SK-N-SH (cell line): Measurements from ENCODE around the gene IGF2BP3. TPM values are rescaled to one million over a fixed set of nuclear protein-coding genes. Genes with fewer than 3 reads are reported as not detected.

Experiments
- CTCF ChIA-PET: fragments of 300-600, 350-600 bp; formaldehyde crosslinking; extraction: SDS; loops from one replicate; lab custom pipeline; 2021; lab: Yijun Ruan, JAX
- POLR2A ChIA-PET: fragments of 350-600 bp; sonication (Branson Sonifier 250); formaldehyde crosslinking; extraction: SDS; loops from one replicate; lab custom pipeline; 2020; ENCODE audit warnings: antibody characterized with exemption, inconsistent platforms; lab: Yijun Ruan, JAX
- DNase-seq: peaks from one replicate; pipeline ENCODE4 v3.0.0; 2012
- H2AFZ ChIP-seq: fragments of 200-600 bp; sonication (generic); 2 replicates; pipeline ENCODE4 v1.8.1; 2016; ENCODE audit warnings: antibody characterized with exemption, mild to moderate bottlenecking, low read depth
- H3F3A ChIP-seq: fragments of 200-600 bp; sonication (generic); replicated peaks from 2 replicates; pipeline ENCODE3; 2016; ENCODE audit warnings: antibody characterized with exemption, mild to moderate bottlenecking; ENCODE audit not compliant: insufficient read depth
- H3K27ac ChIP-seq, 2 experiments: fragments of 200-500 bp in 1 of 2; fragments of 200-600 bp in 1 of 2; sonication (Bioruptor generic) in 1 of 2; sonication (generic), shearing (Covaris generic) in 1 of 2; 2 replicates each; pipeline versions ENCODE4 v1.5.1 to v1.6.1; 2014 to 2016; ENCODE audit warnings: low read depth in 2 of 2, inconsistent platforms in 1 of 2, low read length in 1 of 2, mild to moderate bottlenecking in 1 of 2, mixed read lengths in 1 of 2
- H3K27me3 ChIP-seq: fragments of 200-600 bp; sonication (generic), shearing (Covaris generic); 2 replicates; pipeline ENCODE4 v1.6.1; 2016; ENCODE audit warnings: mixed run types; ENCODE audit not compliant: insufficient read depth
- H3K36me3 ChIP-seq, 2 experiments: fragments of 200-500 bp in 1 of 2; fragments of 200-600 bp in 1 of 2; sonication (Bioruptor generic) in 1 of 2; sonication (generic) in 1 of 2; replicated peaks in 1 of 2; 2 replicates each; pipeline versions ENCODE3 to v1.5.1; 2014 to 2016; ENCODE audit warnings: low read length in 1 of 2, mild to moderate bottlenecking in 1 of 2; ENCODE audit not compliant: insufficient read depth in 2 of 2, control insufficient read depth in 1 of 2
- H3K4me1 ChIP-seq, 2 experiments: fragments of 200-500 bp in 1 of 2; fragments of 200-600 bp in 1 of 2; sonication (Bioruptor generic) in 1 of 2; sonication (generic), shearing (Covaris generic) in 1 of 2; 2 replicates each; pipeline versions ENCODE4 v1.5.1 to v1.6.1; 2014 to 2016; ENCODE audit warnings: low read depth in 1 of 2, low read length in 1 of 2, mixed run types in 1 of 2; ENCODE audit not compliant: insufficient read depth in 2 of 2, control insufficient read depth in 1 of 2
- H3K4me2 ChIP-seq: fragments of 200-600 bp; sonication (generic), shearing (Covaris generic); 2 replicates; pipeline ENCODE4 v1.6.1; 2017; ENCODE audit warnings: mixed run types
- H3K4me3 ChIP-seq, 2 experiments: fragments of 200-500 bp in 1 of 2; fragments of 200-600 bp in 1 of 2; sonication (Bioruptor generic) in 1 of 2; sonication (generic), shearing (Covaris generic) in 1 of 2; 2 replicates each; pipeline versions ENCODE4 v1.5.1 to v1.8.1; 2014 to 2016; ENCODE audit warnings: low read depth in 2 of 2, inconsistent platforms in 1 of 2, low read length in 1 of 2, mild to moderate bottlenecking in 1 of 2, mixed read lengths in 1 of 2, moderate library complexity in 1 of 2
- H3K79me2 ChIP-seq: fragments of 200-600 bp; sonication (generic); 2 replicates; pipeline ENCODE4 v1.8.1; 2017; ENCODE audit warnings: mild to moderate bottlenecking; ENCODE audit not compliant: insufficient read depth
- H3K9ac ChIP-seq: fragments of 200-600 bp; sonication (generic); 2 replicates; pipeline ENCODE4 v1.6.1; 2017; ENCODE audit warnings: mixed run types
- H3K9me2 ChIP-seq: fragments of 200-600 bp; sonication (generic); 2 replicates; pipeline ENCODE4 v1.6.1; 2017; ENCODE audit warnings: mixed run types
- H3K9me3 ChIP-seq: fragments of 200-600 bp; sonication (generic); 2 replicates; pipeline ENCODE4 v1.6.1; 2017; ENCODE audit warnings: mixed run types, mild to moderate bottlenecking, moderate library complexity
- H4K20me1 ChIP-seq: fragments of 200-600 bp; sonication (generic); 2 replicates; pipeline ENCODE4 v1.6.1; 2017; ENCODE audit warnings: mild to moderate bottlenecking, mixed run types; ENCODE audit not compliant: insufficient read depth
- CHD2 ChIP-seq: fragments of 150-350 bp; IDR thresholded peaks from 2 replicates; pipeline ENCODE4 v1.6.1; 2018; ENCODE audit warnings: low read length; ENCODE audit not compliant: partially characterized antibody
- ELF1 ChIP-seq: IDR thresholded peaks from 2 replicates; pipeline ENCODE4 v1.4.0; 2012
- EZH2phosphoT487 ChIP-seq: fragments of 200-600 bp; sonication (generic); IDR thresholded peaks from 2 replicates; pipeline ENCODE4 v1.6.1; 2017; ENCODE audit warnings: low read depth, mixed run types, mild to moderate bottlenecking, antibody characterized with exemption, moderate library complexity, borderline replicate concordance
- FOXJ3 ChIP-seq: sonication (generic); formaldehyde crosslinking; IDR thresholded peaks from 2 replicates; pipeline ENCODE4 v1.5.1; 2020; ENCODE audit warnings: mild to moderate bottlenecking, missing genetic modification reagents
- GABPA ChIP-seq: IDR thresholded peaks from 2 replicates; pipeline ENCODE4 v1.4.0; 2012; ENCODE audit warnings: low read depth, mild to moderate bottlenecking
- JUND ChIP-seq: IDR thresholded peaks from 2 replicates; pipeline ENCODE4 v1.4.0; 2012
- MEF2A ChIP-seq: IDR thresholded peaks from 2 replicates; pipeline ENCODE4 v1.4.0; 2012; ENCODE audit warnings: low read depth, borderline replicate concordance
- NFIC ChIP-seq: IDR thresholded peaks from 2 replicates; pipeline ENCODE4 v1.4.0; 2012; ENCODE audit warnings: borderline replicate concordance
- NRF1 ChIP-seq: IDR thresholded peaks from 2 replicates; pipeline ENCODE4 v1.6.1; 2012; ENCODE audit warnings: low read depth, mild to moderate bottlenecking, low read length
- RCOR1 ChIP-seq: fragments of 150-350 bp; IDR thresholded peaks from 2 replicates; pipeline ENCODE4 v1.6.1; 2017; ENCODE audit warnings: antibody characterized with exemption, low read length
- RFX5 ChIP-seq: IDR thresholded peaks from 2 replicates; pipeline ENCODE4 v1.6.1; 2012; ENCODE audit warnings: mild to moderate bottlenecking, improper control_type of control experiment, low read length
- SMC3 ChIP-seq: IDR thresholded peaks from 2 replicates; pipeline ENCODE4 v1.6.1; 2012; ENCODE audit warnings: low read depth, low read length, improper control_type of control experiment
- TCF12 ChIP-seq: IDR thresholded peaks from 2 replicates; pipeline ENCODE4 v1.4.0; 2012
- YY1 ChIP-seq: IDR thresholded peaks from 2 replicates; pipeline ENCODE4 v1.4.0; 2012; ENCODE audit warnings: low read depth, mild to moderate bottlenecking
- WGBS: methylation state at CpG from one replicate; pipeline ENCODE4 v1.1.6; 2017; ENCODE audit warnings: low lambda C conversion rate; 5-methylcytosine and 5-hydroxymethylcytosine counted together
- polyA plus RNA-seq, 3 experiments: library from polyadenylated mRNA; depleted of rRNA; stranded (reverse); fragments of >200 nt; gene quantifications; 2 replicates each; pipeline ENCODE4 v1.2.3, GENCODE V29; 2012
- TF ChIP-seq, protein P1 (sequence below): fragments of 200-600 bp; sonication (generic); IDR thresholded peaks from 2 replicates; pipeline ENCODE4 v1.6.1; 2017; ENCODE audit warnings: antibody characterized with exemption, mild to moderate bottlenecking, moderate library complexity

The IGF2BP3 gene
- polyA plus RNA-seq, 1 of the 3 experiments (the other 2 are of a cell fraction) = 34.4 TPM

DNA sequence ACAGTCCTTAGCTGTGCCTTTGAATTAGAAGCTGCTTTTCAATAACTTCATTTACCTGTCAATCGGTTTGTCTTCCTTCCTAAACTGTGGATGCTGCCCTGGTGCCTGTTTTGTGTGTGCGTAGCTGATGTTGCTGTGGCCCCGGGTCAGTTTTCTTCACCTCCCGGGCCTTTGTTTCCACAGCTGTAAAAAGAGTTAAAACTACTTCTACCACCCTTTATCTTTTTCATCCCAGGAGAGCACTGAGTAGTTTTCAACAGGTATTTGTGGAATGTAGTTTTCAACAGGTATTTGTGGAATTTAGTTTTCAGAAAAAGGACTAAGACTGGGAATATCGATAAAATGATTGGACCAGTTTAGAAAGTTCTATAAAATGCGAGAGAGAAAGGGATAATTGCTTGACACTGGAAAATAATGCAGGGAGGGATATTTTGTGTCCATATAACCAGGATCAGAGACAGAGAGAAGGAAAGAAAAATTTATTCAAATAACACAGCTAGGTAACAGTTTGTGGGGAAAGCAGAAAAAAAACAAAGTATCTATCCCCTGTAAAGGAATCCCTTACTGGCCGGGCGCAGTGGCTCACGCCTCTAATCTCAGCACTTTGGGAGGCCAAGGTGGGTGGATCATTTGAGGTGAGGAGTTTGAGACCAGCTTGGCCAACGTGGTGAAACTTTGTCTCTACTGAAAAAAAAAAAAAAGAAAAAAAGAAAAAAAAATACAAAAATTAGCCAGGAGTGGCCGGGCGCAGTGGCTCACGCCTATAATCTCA lies 15.9 kb upstream of the IGF2BP3 start:
- 94% methylated on average over 13 of the region's 13 CpGs for WGBS
- Histone ChIP-seq H3K9me3 (no peaks in the 10 kb centered on the region), H3K36me3 (no peaks in the 10 kb centered on the region), H3K79me2 (peaks cover 6% of the 10 kb centered on the region; the same call in 1 of the 2 replicates), H3K4me1 (peaks cover 2% of the 10 kb centered on the region in 2 experiments; a peak in 2 of 4 replicates), H3K9ac (no peak overlapping the region), H4K20me1 (no peaks in the 10 kb centered on the region), H3F3A (peaks cover 7% of the 10 kb centered on the region), H3K9me2 (no peaks in the 10 kb centered on the region), H3K4me2 (no peak overlapping the region), H3K27ac (no peak overlapping the region), H2AFZ (no peak overlapping the region), H3K4me3 (no peak overlapping the region), H3K27me3 (no peaks in the 10 kb centered on the region)
- POLR2A ChIA-PET = interaction anchor here (1.1 kb wide), 1 partner anchor 13 kb away, joined by 3 read pairs; no protein-coding TSS in a partner anchor
- no peak for DNase-seq
- no peak for TF ChIP-seq GABPA
- no peak for TF ChIP-seq NFIC
- TF ChIP-seq MEF2A = no peak
- TF ChIP-seq ELF1 = no peak
- TF ChIP-seq RFX5 = no peak
- TF ChIP-seq TCF12 = no peak
- CTCF ChIA-PET = interaction anchor here (1.1 kb wide), 1 partner anchor 210 kb away, joined by 3 read pairs; no protein-coding TSS in a partner anchor

DNA sequence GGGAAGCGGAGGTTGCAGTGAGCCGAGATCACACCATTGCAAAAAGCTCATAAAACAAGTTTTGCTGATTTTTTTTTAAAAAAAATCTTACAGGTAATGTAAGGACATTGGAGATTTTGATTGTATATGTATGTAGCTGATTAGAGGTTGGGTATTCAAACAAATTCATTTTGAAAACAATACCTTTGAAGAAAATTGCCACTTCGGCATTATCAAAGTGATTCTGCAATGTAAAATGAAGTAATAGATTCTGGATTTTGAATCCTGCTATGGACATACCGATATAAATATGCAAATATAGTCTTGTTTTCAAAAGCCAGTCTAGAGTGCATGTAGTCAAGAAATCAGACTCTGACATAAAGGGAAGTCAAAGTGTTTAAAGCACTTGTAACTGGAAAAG lies 12.4 kb upstream of the IGF2BP3 start:
- ChIA-PET POLR2A (no interaction called here), CTCF (interaction anchor here (1.4 kb wide), 1 partner anchor 206 kb away, joined by 3 read pairs; no protein-coding TSS in a partner anchor)
- TF ChIP-seq EZH2phosphoT487 = no peak
- TF ChIP-seq MEF2A = no peak
- TF ChIP-seq JUND = no peak
- TF ChIP-seq RCOR1 = no peak
- TF ChIP-seq TCF12 = no peak
- TF ChIP-seq CHD2 = no peak
- no peak for TF ChIP-seq FOXJ3
- TF ChIP-seq SMC3 = no peak
- TF ChIP-seq, protein P1, sequence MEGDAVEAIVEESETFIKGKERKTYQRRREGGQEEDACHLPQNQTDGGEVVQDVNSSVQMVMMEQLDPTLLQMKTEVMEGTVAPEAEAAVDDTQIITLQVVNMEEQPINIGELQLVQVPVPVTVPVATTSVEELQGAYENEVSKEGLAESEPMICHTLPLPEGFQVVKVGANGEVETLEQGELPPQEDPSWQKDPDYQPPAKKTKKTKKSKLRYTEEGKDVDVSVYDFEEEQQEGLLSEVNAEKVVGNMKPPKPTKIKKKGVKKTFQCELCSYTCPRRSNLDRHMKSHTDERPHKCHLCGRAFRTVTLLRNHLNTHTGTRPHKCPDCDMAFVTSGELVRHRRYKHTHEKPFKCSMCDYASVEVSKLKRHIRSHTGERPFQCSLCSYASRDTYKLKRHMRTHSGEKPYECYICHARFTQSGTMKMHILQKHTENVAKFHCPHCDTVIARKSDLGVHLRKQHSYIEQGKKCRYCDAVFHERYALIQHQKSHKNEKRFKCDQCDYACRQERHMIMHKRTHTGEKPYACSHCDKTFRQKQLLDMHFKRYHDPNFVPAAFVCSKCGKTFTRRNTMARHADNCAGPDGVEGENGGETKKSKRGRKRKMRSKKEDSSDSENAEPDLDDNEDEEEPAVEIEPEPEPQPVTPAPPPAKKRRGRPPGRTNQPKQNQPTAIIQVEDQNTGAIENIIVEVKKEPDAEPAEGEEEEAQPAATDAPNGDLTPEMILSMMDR = no peak
- TF ChIP-seq YY1 = no peak
- no peak for TF ChIP-seq NRF1
- no peak for TF ChIP-seq ELF1
- no peaks in the 10 kb centered on the region for H4K20me1 ChIP-seq
- H3K27me3 ChIP-seq = no peaks in the 10 kb centered on the region
- no peak overlapping the region for H3K4me3 ChIP-seq
- no peak overlapping the region for H2AFZ ChIP-seq
- no peaks in the 10 kb centered on the region for H3K36me3 ChIP-seq
- H3K4me1 ChIP-seq = peaks cover 0 to 10% of the 10 kb centered on the region in 2 experiments; a peak in 1 of 4 replicates
- H3K4me2 ChIP-seq = no peak overlapping the region
- no peaks in the 10 kb centered on the region for H3F3A ChIP-seq
- H3K9ac ChIP-seq = no peak overlapping the region
- H3K9me3 ChIP-seq = no peaks in the 10 kb centered on the region
- H3K9me2 ChIP-seq = no peaks in the 10 kb centered on the region
- WGBS = 97% methylated on average over 4 of the region's 4 CpGs
- H3K27ac ChIP-seq = no peak overlapping the region
- DNase-seq = no peak
- no peaks in the 10 kb centered on the region; the same call in 1 of the 2 replicates for H3K79me2 ChIP-seq
